GM04503 (cell line): ENCODE data around the gene ALG6.
"Not testable (repeated sequence)": the region's sequence is repeated elsewhere in the genome, so short reads cannot be mapped to it uniquely, and the experiment has no call there.

ENCODE experiments used
- DNase-seq: peaks from one replicate; pipeline ENCODE4 v3.0.0-alpha.2; 2012; ENCODE audit warnings: low read depth

Gene ALG6

DNA sequence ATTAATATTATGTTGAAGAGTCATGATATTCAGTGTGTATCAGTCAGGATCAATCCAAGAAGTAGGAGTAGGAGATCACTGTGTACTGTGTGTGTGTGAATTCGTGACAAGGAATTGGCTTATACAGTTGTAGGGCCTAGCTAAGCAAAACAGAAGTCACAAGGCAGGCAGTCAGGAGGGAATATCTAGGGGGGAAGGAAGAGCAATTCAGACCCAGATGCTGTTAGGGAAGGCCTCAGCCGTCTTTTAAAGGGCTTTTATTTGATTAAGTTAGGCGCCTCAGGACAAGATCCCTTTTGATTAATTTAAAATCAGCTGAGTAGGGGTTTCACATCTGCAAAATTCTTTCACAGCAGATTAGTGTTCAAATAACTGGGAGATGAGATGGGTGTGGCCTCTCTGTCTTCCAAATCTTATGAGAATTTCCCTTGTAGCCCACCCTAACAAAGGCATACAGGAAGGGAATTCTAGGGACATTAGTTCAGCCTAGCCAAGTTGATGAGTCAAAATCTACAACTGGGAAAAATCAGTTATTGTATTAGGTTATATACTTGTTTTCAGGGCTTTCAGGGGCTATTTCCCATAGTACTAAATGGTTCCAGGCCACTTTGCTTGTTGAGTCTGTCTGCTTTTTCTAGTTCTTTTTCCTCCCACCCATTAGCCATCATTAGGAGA, 47.4 kb downstream of the ALG6 start:
- DNase-seq: no peak

DNA sequence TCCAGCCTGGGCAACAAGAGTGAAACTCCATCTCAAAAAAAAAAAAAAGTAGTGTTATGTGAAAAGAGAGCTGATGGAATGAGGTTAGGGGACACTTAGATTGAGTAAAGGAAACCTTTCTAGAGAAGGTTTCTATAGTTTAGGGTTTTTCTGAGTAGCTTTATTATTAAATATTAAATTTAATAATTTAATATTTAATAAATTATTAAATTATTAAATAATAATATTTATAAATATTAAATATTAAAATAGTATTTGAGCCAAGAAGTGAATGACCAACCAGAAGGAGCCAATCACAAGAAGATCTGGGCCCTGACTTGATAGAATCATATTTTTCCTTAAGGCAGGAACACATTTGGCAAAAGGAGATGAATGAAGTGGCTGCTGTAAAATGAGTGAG, 50.7 kb downstream of the ALG6 start:
- DNase-seq: no peak

DNA sequence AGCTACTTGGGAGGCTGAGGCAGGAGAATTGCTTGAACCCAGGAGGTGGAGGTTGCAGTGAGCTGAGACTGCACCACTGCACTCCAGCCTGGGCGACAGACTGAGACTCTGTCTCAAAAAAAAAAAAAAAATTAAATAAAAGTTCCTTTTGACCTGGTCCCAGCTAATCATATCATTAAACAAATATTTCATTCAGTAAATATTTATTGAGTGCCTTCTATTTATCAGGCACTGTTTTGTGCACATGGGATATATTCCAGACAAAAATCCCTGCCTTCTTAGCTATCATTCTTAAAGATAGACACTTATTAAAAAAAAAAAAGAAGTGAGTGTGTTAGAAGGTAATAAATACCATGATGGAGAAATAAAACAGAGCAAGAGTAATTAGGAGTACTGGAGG, 53.3 kb downstream of the ALG6 start:
- DNase-seq: not testable (repeated sequence)

DNA sequence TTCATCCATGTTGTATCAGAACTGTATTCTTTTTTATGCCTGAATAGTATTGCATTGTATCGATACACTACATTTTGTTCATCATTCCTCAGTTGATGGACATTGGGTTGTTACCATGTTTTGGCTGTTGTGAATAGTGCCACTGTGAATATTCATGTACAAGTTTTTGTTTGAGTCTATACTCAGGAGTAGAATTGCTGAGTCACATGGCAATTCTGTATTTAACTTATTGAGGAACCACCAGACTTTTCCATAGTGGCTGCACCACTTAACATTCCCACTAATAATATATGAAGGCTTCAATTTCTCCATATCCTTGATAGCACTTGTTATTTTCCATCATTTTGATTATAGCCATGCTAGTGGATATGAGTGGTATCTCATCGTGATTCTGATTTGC, 56.2 kb downstream of the ALG6 start:
- no peak for DNase-seq

- DNase-seq: no peak
These were observed 61.4 kb downstream of the ALG6 start for GRCh38 chr1:63428815-63429214.

DNA sequence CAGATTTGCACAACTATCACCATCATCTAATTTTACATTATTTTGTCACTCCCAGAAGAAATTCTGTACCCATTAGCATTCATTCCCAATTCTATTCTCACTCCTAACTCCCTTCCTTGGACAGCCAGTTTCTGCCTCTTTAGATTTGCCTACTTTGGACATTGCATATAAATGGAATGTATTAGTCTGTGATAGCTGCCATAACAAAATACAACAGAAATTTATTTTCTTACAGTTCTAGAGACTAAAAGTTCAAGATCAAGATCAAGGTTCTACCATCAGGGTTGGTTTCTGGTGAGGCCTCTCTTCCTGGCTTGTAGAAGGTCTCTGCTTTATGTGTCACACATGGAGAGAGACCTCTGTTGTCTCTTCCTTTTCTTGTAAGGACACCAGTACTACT, 61.9 kb downstream of the ALG6 start:
- DNase-seq: no peak

DNA sequence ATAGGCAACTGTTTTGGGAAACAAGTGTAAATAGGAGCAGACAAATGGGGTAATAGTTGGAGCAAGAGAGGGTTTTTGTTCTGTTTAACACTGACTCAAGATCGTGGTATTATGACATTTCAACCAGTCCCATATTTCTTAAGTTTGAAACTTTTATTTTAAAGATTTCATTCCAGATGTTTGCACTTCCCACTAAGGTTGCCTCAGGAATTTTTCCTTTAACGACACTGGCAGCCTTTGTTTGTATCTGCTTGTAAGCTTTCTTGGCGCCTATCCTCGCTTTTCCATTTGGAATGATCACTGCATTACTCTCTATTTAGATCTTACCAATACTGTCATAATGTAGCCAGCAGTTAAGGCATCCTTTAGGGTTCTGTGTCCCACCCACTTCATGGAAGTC, 67.7 kb downstream of the ALG6 start:
- DNase-seq: peak; percentile 39

DNA sequence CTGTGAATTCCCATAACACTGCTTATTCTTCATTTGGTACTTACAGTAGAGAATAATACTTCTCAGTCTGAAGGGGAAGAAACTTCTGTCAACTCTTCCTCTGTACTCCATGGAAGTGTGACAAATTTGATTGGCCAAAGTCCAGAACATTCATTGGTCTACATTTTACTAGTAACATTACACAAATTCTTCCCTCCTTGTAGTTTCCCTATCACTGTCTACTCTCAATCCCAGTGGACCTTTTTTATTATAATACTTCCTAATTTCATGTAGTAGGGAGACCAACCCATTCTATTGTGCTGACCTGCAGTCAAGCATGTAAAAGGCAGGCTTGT, 74.7 kb downstream of the ALG6 start:
- DNase-seq: no peak

GRCh38 chr1:63448731-63449246, 81.4 kb downstream of the ALG6 start:
- peak; percentile 9 for DNase-seq

GRCh38 chr1:63450416-63450815, 83.0 kb downstream of the ALG6 start:
- no peak for DNase-seq

- no peak for DNase-seq
These were observed 85.8 kb downstream of the ALG6 start for GRCh38 chr1:63453232-63453631.

- DNase-seq: no peak
These were observed 86.8 kb downstream of the ALG6 start for GRCh38 chr1:63454269-63454668.

DNA sequence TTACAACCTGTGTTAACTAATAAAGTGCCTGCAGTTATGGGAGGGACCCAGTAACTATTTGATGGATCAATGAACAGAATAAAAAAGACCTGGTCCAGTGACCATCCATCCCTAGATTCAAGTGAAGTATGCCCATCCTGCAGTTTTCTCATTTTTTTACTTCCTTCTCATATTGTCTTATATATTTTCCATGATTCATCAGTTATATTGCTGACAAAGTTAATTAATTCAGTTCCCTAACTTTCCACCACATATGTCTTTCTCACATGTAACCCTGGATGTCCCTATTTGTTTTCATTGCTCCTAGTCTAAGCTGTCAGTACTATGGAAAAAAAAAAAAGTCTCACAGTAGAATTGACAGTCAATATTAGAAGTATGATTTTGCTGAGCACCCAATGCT, 91.3 kb downstream of the ALG6 start:
- DNase-seq: no peak

- no peak for DNase-seq
These were observed 94.3 kb downstream of the ALG6 start for GRCh38 chr1:63461661-63462230.

- DNase-seq: no peak
These were observed 95.8 kb downstream of the ALG6 start for GRCh38 chr1:63463248-63463647.

GRCh38 chr1:63466181-63466580, 98.8 kb downstream of the ALG6 start:
- DNase-seq: no peak

DNA sequence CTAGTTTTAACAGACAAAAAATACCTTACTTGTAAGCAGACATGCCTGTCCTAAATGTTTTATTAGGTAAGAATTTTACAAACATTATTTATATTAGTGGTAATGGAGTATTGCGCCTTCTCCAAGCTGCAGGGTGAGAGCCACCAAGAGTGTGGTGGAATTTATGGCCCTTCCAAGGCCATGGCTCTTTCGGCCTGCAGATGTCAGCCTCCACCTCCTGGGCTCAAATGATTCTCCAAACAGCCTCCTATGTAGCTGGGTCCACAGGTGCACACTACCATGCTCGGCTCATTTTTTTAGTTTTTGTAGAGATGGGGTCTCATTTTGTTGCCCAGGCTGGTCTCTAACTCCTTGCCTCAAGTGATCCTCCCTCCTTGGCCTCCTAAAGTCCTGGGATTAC, 99.3 kb downstream of the ALG6 start:
- DNase-seq: no peak

- DNase-seq: not testable (repeated sequence)
These were observed 101.3 kb downstream of the ALG6 start for GRCh38 chr1:63468683-63469082.

- no peak for DNase-seq
These were observed 108.3 kb downstream of the ALG6 start for GRCh38 chr1:63475761-63476160.

DNA sequence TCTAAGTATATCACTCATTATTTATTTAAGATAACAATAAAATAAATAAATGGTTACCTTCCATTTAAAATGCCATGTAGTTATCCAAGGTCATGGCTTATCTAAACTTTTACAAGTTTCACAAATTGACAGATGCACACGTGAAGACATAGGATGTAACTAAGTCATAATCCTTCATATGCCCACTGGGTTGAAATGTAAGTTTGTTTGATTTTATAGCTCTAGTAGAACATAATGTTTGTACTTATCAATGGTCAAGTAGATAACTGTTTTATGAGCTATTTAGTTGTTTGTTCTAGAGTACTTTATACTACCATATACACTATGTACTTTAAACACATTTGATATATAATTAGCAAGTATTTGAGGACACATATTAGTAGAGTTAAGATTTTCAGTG, 112.6 kb downstream of the ALG6 start:
- DNase-seq: no peak

GRCh38 chr1:63486629-63487028, 119.2 kb downstream of the ALG6 start:
- DNase-seq: no peak

DNA sequence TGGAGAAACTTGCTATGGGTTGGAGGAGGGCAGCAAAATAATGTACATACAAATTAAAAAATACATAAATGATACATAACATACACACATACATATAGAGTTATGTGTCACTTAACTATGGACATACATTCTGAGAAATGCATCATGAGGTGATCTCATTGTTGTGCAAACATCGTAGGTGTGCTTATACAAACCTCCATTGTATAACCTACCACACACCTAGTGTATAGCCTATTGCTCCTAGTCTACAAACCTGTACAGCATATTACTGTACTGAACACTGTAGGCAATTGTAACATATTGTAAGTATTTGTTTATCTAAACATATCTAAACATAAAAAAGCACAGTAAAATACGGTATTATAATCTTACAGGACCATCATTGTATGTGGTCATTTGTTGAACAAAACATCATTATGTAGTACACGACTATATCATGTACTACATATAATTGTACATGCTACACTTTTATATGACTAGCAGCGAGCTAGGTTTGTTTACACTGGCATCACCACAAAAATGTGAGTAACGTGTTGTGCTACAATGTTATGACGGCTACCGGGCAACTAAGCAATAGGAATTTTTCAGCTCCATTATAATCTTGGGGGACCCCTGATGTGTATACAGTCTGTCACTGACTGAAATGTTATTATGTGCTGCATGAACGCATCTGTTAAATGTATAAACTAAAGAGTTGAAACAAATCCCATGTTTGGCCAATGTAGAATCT, 120.1 kb downstream of the ALG6 start:
- no peak for DNase-seq
